ENCODE data around the gene CAPSL.

Gene CAPSL

DNA sequence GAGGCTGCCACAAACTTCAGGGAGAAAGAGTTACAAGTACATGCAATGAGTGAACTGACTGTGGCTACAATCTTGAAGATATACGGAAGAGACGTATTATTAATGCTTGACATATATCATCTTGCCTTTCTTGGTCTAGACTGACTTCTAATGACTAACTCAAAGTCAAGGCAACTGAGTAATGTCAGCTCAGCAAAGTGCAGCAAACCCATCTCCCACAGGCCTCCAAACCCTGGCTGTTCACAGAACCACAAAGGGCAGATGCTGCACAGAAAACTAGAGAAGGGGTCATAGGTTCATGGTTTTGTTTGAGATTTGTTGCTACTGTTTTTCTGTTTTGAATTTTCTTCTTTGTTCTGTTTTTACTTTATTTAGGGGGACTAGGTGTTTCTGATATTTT, 60.8 kb downstream of the CAPSL start:
- no peak overlapping the region for H3K4me3 ChIP-seq
- no peak overlapping the region for H3K27ac ChIP-seq
- no peak for DNase-seq (ENCODE audit: low spot score)
- TF ChIP-seq, protein P1, sequence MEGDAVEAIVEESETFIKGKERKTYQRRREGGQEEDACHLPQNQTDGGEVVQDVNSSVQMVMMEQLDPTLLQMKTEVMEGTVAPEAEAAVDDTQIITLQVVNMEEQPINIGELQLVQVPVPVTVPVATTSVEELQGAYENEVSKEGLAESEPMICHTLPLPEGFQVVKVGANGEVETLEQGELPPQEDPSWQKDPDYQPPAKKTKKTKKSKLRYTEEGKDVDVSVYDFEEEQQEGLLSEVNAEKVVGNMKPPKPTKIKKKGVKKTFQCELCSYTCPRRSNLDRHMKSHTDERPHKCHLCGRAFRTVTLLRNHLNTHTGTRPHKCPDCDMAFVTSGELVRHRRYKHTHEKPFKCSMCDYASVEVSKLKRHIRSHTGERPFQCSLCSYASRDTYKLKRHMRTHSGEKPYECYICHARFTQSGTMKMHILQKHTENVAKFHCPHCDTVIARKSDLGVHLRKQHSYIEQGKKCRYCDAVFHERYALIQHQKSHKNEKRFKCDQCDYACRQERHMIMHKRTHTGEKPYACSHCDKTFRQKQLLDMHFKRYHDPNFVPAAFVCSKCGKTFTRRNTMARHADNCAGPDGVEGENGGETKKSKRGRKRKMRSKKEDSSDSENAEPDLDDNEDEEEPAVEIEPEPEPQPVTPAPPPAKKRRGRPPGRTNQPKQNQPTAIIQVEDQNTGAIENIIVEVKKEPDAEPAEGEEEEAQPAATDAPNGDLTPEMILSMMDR (IDR thresholded peaks at IDR 0.05): no peak

DNA sequence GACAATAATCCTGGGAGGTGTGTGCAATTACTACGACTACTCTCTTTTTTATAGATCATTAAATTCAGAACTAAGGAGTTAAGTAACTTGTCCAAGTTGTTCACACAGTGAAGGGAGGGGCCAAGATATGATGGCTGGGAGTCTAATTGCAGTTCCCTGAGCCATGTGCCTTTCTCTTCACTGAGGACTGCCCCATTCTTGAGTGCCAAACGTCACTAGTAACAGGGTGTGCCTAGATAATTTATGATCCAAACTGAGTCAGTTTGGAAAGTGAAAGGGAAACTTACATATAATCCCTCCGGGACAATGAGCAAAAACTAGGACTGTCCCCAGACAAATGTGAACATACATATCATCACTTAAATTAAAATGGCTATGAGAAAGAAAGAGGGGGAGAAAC, 61.5 kb downstream of the CAPSL start:
- no peak overlapping the region for H3K27ac ChIP-seq
- no peak overlapping the region for H3K4me3 ChIP-seq
- DNase-seq (ENCODE audit: low spot score): no peak
- TF ChIP-seq, protein P1 (IDR thresholded peaks at IDR 0.05): no peak

DNA sequence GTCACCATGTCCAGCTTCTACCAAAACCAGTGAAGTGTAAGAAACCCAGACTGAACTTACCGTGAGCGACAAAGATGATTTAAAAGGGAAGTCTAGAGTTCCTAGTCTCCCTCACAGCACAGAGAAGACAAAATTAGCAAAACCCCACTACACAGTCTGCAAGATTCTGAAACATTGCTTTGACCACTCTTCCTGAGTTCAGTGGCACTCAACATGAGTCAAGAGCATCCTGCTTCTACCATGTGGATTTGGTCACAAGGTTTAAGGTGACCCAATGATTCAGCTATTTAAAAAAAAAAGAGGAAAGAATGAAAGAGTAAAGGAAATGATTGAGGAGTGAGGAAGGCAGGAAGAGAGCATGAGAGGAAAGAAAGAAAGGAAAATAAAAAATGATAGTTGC, 62.0 kb downstream of the CAPSL start:
- no peak overlapping the region for H3K27ac ChIP-seq
- TF ChIP-seq, protein P1 (IDR thresholded peaks at IDR 0.05): no peak
- H3K4me3 ChIP-seq: no peak overlapping the region
- DNase-seq (ENCODE audit: low spot score): no peak

DNA sequence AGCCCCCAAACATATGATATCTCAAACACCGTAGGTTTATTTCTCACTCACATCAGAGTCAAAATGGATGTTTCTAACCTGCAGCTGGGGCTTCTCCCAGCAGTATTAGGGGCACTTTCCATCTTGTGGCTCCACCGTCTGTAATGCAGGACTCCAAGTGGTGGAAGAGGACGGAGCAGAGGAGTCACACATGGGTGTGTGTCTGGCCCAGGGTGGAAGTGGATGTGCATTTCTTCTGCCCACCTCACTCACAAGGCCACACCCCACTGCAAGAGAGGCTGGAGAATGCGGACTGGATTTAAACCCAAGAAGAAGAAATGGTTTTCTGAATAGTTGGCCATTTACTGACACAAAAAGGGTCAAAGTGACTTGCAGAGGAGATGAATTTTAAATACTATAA, 67.8 kb downstream of the CAPSL start:
- H3K27ac ChIP-seq: no peak overlapping the region
- TF ChIP-seq, protein P1 (IDR thresholded peaks at IDR 0.05): no peak
- no peak for DNase-seq (ENCODE audit: low spot score)
- no peak overlapping the region for H3K4me3 ChIP-seq

DNA sequence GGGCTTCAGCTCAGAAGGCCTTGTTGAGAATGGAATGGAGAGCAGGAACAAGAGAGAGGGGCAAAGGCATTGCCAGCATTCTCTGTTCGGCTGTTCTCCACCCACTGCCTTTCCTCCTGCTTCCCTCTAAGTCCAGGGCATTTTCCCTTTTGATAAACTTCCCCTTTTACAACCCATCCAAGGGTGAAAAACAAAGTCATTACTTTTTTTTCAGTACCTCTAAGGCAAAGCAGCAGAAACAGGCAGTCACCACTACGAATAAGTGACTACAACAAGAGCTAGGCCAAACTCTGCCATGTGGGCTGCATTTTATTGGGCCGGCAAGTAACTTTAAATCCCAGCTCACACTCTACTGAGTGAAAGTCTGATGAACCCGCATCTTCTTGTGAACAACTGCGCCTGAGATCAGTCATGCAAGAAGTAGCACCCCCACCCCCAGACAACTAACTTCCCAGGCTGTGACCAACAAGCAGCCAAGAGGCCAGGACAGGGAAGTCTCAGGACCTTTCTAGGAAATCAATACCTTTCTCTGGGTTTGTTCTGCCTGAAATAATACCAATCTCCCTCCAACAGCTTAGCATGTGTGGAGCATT, 68.6 kb downstream of the CAPSL start:
- no peak for DNase-seq (ENCODE audit: low spot score)
- Histone ChIP-seq H3K27ac (no peak overlapping the region), H3K4me3 (no peak overlapping the region)
- TF ChIP-seq, protein P1 (IDR thresholded peaks at IDR 0.05): no peak

DNA sequence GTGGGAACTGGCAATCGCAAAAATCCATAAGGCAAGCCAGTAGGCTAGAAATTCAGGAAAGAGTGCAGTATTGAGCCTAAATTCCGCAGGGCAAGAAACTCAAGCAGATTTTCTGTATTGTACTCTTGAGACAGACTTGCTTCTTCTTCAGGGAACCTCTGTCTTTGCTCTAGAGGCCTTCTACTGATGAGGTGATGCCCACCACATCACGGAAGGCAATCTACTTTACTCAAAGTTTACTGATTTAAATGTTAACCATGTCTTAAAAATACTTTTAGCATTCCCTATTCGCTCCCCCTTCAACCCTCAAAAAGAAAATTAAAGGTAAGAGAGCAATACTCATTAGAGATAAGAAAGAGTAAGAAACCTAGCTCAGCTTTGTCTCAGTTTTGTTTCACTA, 70.4 kb downstream of the CAPSL start:
- no peak overlapping the region for H3K4me3 ChIP-seq
- no peak for DNase-seq (ENCODE audit: low spot score)
- TF ChIP-seq, protein P1 (IDR thresholded peaks at IDR 0.05): no peak
- H3K27ac ChIP-seq: no peak overlapping the region

DNA sequence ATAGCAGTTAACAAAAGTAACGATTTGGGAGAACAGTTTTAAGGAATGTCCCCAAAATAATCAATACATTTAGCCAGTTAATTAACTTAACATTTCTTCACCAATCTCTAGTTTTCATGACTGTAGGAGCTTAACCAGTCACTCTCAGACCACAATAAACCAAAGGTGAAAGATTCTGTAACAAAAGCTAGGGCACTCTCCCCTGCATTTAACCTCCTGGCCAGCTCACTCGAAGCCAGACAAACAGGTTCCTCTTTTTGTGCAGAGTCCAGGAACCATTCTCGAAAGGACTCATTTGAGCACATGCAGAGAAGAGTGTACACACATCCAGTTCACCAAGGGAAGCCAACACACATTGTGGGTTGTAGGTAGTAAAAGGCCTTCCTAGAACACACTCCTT, 75.3 kb downstream of the CAPSL start:
- Histone ChIP-seq H3K4me3 (no peak overlapping the region), H3K27ac (no peak overlapping the region)
- TF ChIP-seq, protein P1 (IDR thresholded peaks at IDR 0.05): no peak
- no peak for DNase-seq (ENCODE audit: low spot score)

Measured in coronary artery (tissue), 2 donors.